Measurements from ENCODE around the gene SMC2.

SMC2 gene

GRCh38 chr9:104093647-104094533, at the start of gene SMC2:
Gene SMC2, plus strand, starts transcription at chr9:104094309. Its CDS starts 1,076 bp downstream, at chr9:104095385.
- peak; percentile 86 to 87 for DNase-seq (ENCODE audit: low read depth in 2 of 2)

- no peak for DNase-seq (ENCODE audit: low read depth in 2 of 2)
Observed at GRCh38 chr9:104068546-104068945, 25.6 kb upstream of the SMC2 start.

GRCh38 chr9:104069288-104069687, 24.8 kb upstream of the SMC2 start:
- DNase-seq (ENCODE audit: low read depth in 2 of 2): no peak

GRCh38 chr9:104071589-104071988, 22.5 kb upstream of the SMC2 start:
- DNase-seq (ENCODE audit: low read depth in 2 of 2): no peak

GRCh38 chr9:104073098-104073769, 20.9 kb upstream of the SMC2 start:
- DNase-seq (ENCODE audit: low read depth in 2 of 2): no peak

- no peak for DNase-seq (ENCODE audit: low read depth in 2 of 2)
Observed at GRCh38 chr9:104073770-104074133, 20.4 kb upstream of the SMC2 start.

- no peak for DNase-seq (ENCODE audit: low read depth in 2 of 2)
Observed at GRCh38 chr9:104074876-104075275, 19.2 kb upstream of the SMC2 start.

- DNase-seq (ENCODE audit: low read depth in 2 of 2): no peak
Observed at GRCh38 chr9:104075801-104076753, 18.0 kb upstream of the SMC2 start.

- no peak for DNase-seq (ENCODE audit: low read depth in 2 of 2)
Observed at GRCh38 chr9:104078596-104078995, 15.5 kb upstream of the SMC2 start.

GRCh38 chr9:104080983-104081382, 13.1 kb upstream of the SMC2 start:
- DNase-seq (ENCODE audit: low read depth in 2 of 2): no peak

- no peak for DNase-seq (ENCODE audit: low read depth in 2 of 2)
Observed at GRCh38 chr9:104082168-104082567, 11.9 kb upstream of the SMC2 start.

GRCh38 chr9:104085525-104085924, 8.6 kb upstream of the SMC2 start:
- DNase-seq (ENCODE audit: low read depth in 2 of 2): no peak

- DNase-seq (ENCODE audit: low read depth in 2 of 2): no peak
Observed at GRCh38 chr9:104087894-104088293, 6.2 kb upstream of the SMC2 start.

GRCh38 chr9:104088416-104088815, 5.7 kb upstream of the SMC2 start:
- DNase-seq (ENCODE audit: low read depth in 2 of 2): no peak

GRCh38 chr9:104090578-104090977, 3.5 kb upstream of the SMC2 start:
- no peak for DNase-seq (ENCODE audit: low read depth in 2 of 2)

- no peak for DNase-seq (ENCODE audit: low read depth in 2 of 2)
Observed at GRCh38 chr9:104091116-104091515, 3.0 kb upstream of the SMC2 start.

GRCh38 chr9:104091708-104092107, 2.4 kb upstream of the SMC2 start:
- no peak for DNase-seq (ENCODE audit: low read depth in 2 of 2)

- no peak for DNase-seq (ENCODE audit: low read depth in 2 of 2)
Observed at GRCh38 chr9:104092192-104092591, 1.9 kb upstream of the SMC2 start.

- DNase-seq (ENCODE audit: low read depth in 2 of 2): no peak
Observed at GRCh38 chr9:104092875-104093600, 1.1 kb upstream of the SMC2 start.

- peak in 1 of 2 experiments; percentile 41 for DNase-seq (ENCODE audit: low read depth in 2 of 2)
Observed at GRCh38 chr9:104094534-104095015, 466 bp downstream of the SMC2 start.

GRCh38 chr9:104099630-104100029, 5.5 kb downstream of the SMC2 start:
- DNase-seq (ENCODE audit: low read depth in 2 of 2): no peak
